IMR-90 (cell line): ENCODE measurements around the gene NCK1. TPM values are rescaled to one million over a fixed set of nuclear protein-coding genes. Genes with fewer than 3 reads are reported as not detected.

ENCODE experiments used
- ATAC-seq: fragments of 200-7000 bp; cut with Tn5 transposase; 2 replicates; pipeline ENCODE4 v1.9.1; 2020; ENCODE audit warnings: low read depth, mild to moderate bottlenecking, moderate library complexity
- BruUV-seq: library from RNA; stranded (reverse); fragments of 400-500 nt; replicated peaks from 2 replicates; lab custom pipeline; 2021; lab: Mats Ljungman, UMichigan
- CTCF ChIA-PET: fragments of 300-600 bp; formaldehyde crosslinking; extraction: SDS; loops from one replicate; lab custom pipeline; 2021; ENCODE audit warnings: antibody characterized with exemption; lab: Yijun Ruan, JAX
- POLR2A ChIA-PET: fragments of 300-600 bp; sonication (Branson Sonifier 250); formaldehyde crosslinking; loops from one replicate; lab custom pipeline; 2022; ENCODE audit warnings: antibody characterized with exemption; ENCODE audit not compliant: unreplicated experiment; lab: Charles Lee
- DNase-seq: peaks from one replicate; pipeline ENCODE4 v3.0.0; 2013
- H2AFZ ChIP-seq: replicated peaks from 2 replicates; pipeline ENCODE3; 2013; ENCODE audit warnings: low read length, mild to moderate bottlenecking; ENCODE audit not compliant: poor library complexity
- H2AK5ac ChIP-seq: 2 replicates; pipeline ENCODE4 v1.6.1; 2013; ENCODE audit warnings: low read depth, low read length, inconsistent platforms
- H2AK9ac ChIP-seq: replicated peaks from 2 replicates; pipeline ENCODE3; 2013; ENCODE audit warnings: mild to moderate bottlenecking, low read depth, low read length, moderate library complexity; ENCODE audit not compliant: poor library complexity
- H2BK120ac ChIP-seq: 2 replicates; pipeline ENCODE4 v1.6.1; 2013; ENCODE audit warnings: low read depth, low read length, inconsistent platforms
- H2BK15ac ChIP-seq: 3 replicates; pipeline ENCODE4 v1.6.1; 2013; ENCODE audit warnings: low read depth, low read length, inconsistent platforms
- H2BK20ac ChIP-seq: 2 replicates; pipeline ENCODE4 v1.6.1; 2013; ENCODE audit warnings: low read depth, mild to moderate bottlenecking, inconsistent platforms, low read length, moderate library complexity
- H2BK5ac ChIP-seq: 2 replicates; pipeline ENCODE4 v1.6.1; 2013; ENCODE audit warnings: mild to moderate bottlenecking, low read depth, low read length, inconsistent platforms; ENCODE audit not compliant: poor library complexity, severe bottlenecking
- H3K14ac ChIP-seq: replicated peaks from 2 replicates; pipeline ENCODE4 v1.6.1; 2013; ENCODE audit warnings: low read depth, low read length, inconsistent platforms
- H3K18ac ChIP-seq: 2 replicates; pipeline ENCODE4 v1.6.1; 2013; ENCODE audit warnings: low read depth, low read length, control low read depth
- H3K23ac ChIP-seq: 2 replicates; pipeline ENCODE4 v1.6.1; 2013; ENCODE audit warnings: low read depth, low read length, inconsistent platforms
- H3K27ac ChIP-seq: 2 replicates; pipeline ENCODE4 v1.5.1; 2013; ENCODE audit warnings: mild to moderate bottlenecking, control low read depth, low read length; ENCODE audit not compliant: insufficient read depth
- H3K27me3 ChIP-seq: 2 replicates; pipeline ENCODE4 v1.6.1; 2013; ENCODE audit warnings: low read length; ENCODE audit not compliant: control insufficient read depth, insufficient read depth
- H3K36me3 ChIP-seq: 2 replicates; pipeline ENCODE4 v1.6.1; 2013; ENCODE audit warnings: low read length, mixed read lengths; ENCODE audit not compliant: control insufficient read depth, insufficient read depth
- H3K4ac ChIP-seq: 2 replicates; pipeline ENCODE4 v1.6.1; 2013; ENCODE audit warnings: low read depth, low read length, inconsistent platforms
- H3K4me1 ChIP-seq: 2 replicates; pipeline ENCODE4 v1.6.1; 2013; ENCODE audit warnings: low read length, mixed read lengths; ENCODE audit not compliant: control insufficient read depth, insufficient read depth
- H3K4me2 ChIP-seq: 2 replicates; pipeline ENCODE4 v1.6.1; 2013; ENCODE audit warnings: low read depth, mild to moderate bottlenecking, control low read depth, low read length, moderate library complexity
- H3K4me3 ChIP-seq: 2 replicates; pipeline ENCODE4 v1.5.1; 2013; ENCODE audit warnings: low read depth, mild to moderate bottlenecking, control low read depth, low read length, moderate library complexity; ENCODE audit not compliant: insufficient read depth
- H3K56ac ChIP-seq: 2 replicates; pipeline ENCODE4 v1.6.1; 2013; ENCODE audit warnings: low read length, inconsistent platforms; ENCODE audit not compliant: insufficient read depth; ENCODE audit errors: extremely low read depth
- H3K79me1 ChIP-seq, 2 experiments: 2 replicates each; pipeline ENCODE4 v1.6.1; 2013; ENCODE audit warnings: low read length in 2 of 2, inconsistent platforms in 1 of 2, low read depth in 1 of 2
- H3K9ac ChIP-seq: 2 replicates; pipeline ENCODE4 v1.6.1; 2013; ENCODE audit warnings: low read depth, low read length, control low read depth
- H3K9me1 ChIP-seq: 2 replicates; pipeline ENCODE4 v1.6.1; 2013; ENCODE audit warnings: low read length, inconsistent platforms; ENCODE audit not compliant: insufficient read depth
- H3K9me3 ChIP-seq: 2 replicates; pipeline ENCODE4 v1.6.1; 2013; ENCODE audit warnings: low read length; ENCODE audit not compliant: control insufficient read depth, insufficient read depth
- H4K20me1 ChIP-seq: 2 replicates; pipeline ENCODE4 v1.6.1; 2013; ENCODE audit warnings: low read length, inconsistent platforms; ENCODE audit not compliant: insufficient read depth
- H4K5ac ChIP-seq: 2 replicates; pipeline ENCODE4 v1.6.1; 2013; ENCODE audit warnings: mild to moderate bottlenecking, low read depth, low read length, control low read depth
- H4K8ac ChIP-seq, 2 experiments: 2 replicates each; pipeline ENCODE4 v1.6.1; 2013; ENCODE audit warnings: low read depth in 2 of 2, low read length in 2 of 2, control low read depth in 1 of 2, inconsistent platforms in 1 of 2
- H4K91ac ChIP-seq: 2 replicates; pipeline ENCODE4 v1.6.1; 2013; ENCODE audit warnings: low read depth, low read length, inconsistent platforms; ENCODE audit not compliant: insufficient read depth
- CHD1 ChIP-seq: IDR thresholded peaks from 2 replicates; pipeline ENCODE4 v1.6.1; 2012; ENCODE audit warnings: low read depth, low read length, improper control_type of control experiment
- CTCF ChIP-seq: conservative IDR thresholded peaks from 2 replicates; pipeline ENCODE4 v1.5.1; 2012; ENCODE audit warnings: mild to moderate bottlenecking, low read depth, low read length, improper control_type of control experiment
- ELK1 ChIP-seq: fragments of 150-350 bp; IDR thresholded peaks from 2 replicates; pipeline ENCODE4 v1.6.1; 2016; ENCODE audit warnings: low read depth, mild to moderate bottlenecking, low read length, moderate library complexity, borderline replicate concordance
- FOS ChIP-seq: fragments of 150-350 bp; IDR thresholded peaks from 2 replicates; pipeline ENCODE4 v1.6.1; 2016; ENCODE audit warnings: low read depth, low read length
- MXI1 ChIP-seq: IDR thresholded peaks from 2 replicates; pipeline ENCODE4 v1.6.1; 2012; ENCODE audit warnings: low read depth, mild to moderate bottlenecking, low read length, moderate library complexity, borderline replicate concordance
- RFX5 ChIP-seq: IDR thresholded peaks from 2 replicates; pipeline ENCODE4 v1.8.0; 2012; ENCODE audit warnings: low read depth, mild to moderate bottlenecking, low read length, moderate library complexity
- WGBS, 2 experiments: methylation state at CpG; one replicate each; pipeline versions ENCODE4 v1.1.5 to v1.1.7; 2013; ENCODE audit warnings: missing lambda C conversion rate in 2 of 2; ENCODE audit not compliant: insufficient read length in 1 of 2; ENCODE audit errors: extremely low coverage in 2 of 2; 5-methylcytosine and 5-hydroxymethylcytosine counted together
- dilution Hi-C: fragments of 300-500 bp; cut with HindIII; formaldehyde crosslinking; loops from one replicate; pipeline ENCODE4 v1.14.3; 2018; ENCODE audit warnings: low sequenced_read_pairs; ENCODE audit not compliant: unreplicated experiment
- in situ Hi-C: fragments of 300-500 bp; cut with MboI; formaldehyde crosslinking; loops from 3 replicates; pipeline ENCODE4 v1.14.3; 2019; ENCODE audit warnings: low sequenced_read_pairs, inconsistent platforms, mixed read lengths
- intact Hi-C: fragments of 100-400 bp; cut with micrococcal nuclease; formaldehyde crosslinking; loops from 2 replicates; pipeline ENCODE4 v1.10.0; 2022
- polyA plus RNA-seq, 3 experiments: library from polyadenylated mRNA; depleted of rRNA; stranded (reverse); fragments of >200 nt; gene quantifications; 2 replicates each; pipeline ENCODE4 v1.2.3, GENCODE V29; 2012; ENCODE audit warnings: low replicate concordance in 1 of 3
- total RNA-seq: library from RNA; depleted of rRNA; stranded (reverse); fragments of >200 nt; gene quantifications from 2 replicates; pipeline ENCODE4 v1.2.3, GENCODE V29; 2012

The NCK1 gene
- total and polyA plus RNA-seq, 2 of the 4 experiments (the other 2 are of a cell fraction), result 23.7 to 24.3 TPM

- Histone ChIP-seq H3K4me3 (no peak overlapping the region), H2BK15ac (no peak overlapping the region), H2AK5ac (peak overlapping the region; percentile 77; the same call in 1 of the 2 replicates), H4K91ac (no peak overlapping the region), H3K36me3 (no peaks in the 10 kb centered on the region), H4K20me1 (no peaks in the 10 kb centered on the region), H2BK20ac (0 out of 2 replicates have a peak overlapping the region, but pooled peaks have one; percentile 5), H2AFZ (peak overlapping the region; percentile 72), H3K27ac (no peak overlapping the region), H4K5ac (no peak overlapping the region), H2BK120ac (peak overlapping the region; percentile 64), H3K27me3 (no peaks in the 10 kb centered on the region), H3K9ac (no peak overlapping the region), H3K23ac (no peak overlapping the region; the same call in 1 of the 2 replicates), H3K18ac (0 out of 2 replicates have a peak overlapping the region, but pooled peaks have one; percentile 16), H3K9me3 (no peaks in the 10 kb centered on the region), H3K56ac (no peak overlapping the region; the same call in 1 of the 2 replicates), H2BK5ac (peak overlapping the region; percentile 46), H2AK9ac (peak overlapping the region; percentile 93), H3K4me1 (peaks cover 8% of the 10 kb centered on the region), H3K4ac (no peak overlapping the region), H3K9me1 (no peaks in the 10 kb centered on the region), H4K8ac (peak overlapping the region in 1 of 2 experiments; percentile 57; a peak in 2 of 4 replicates), H3K4me2 (peak overlapping the region; percentile 5), H3K79me1 (no peaks in the 10 kb centered on the region), H3K14ac (no peak overlapping the region)
- WGBS, 2 experiments, result 43% methylated on average over 2 of the region's 3 CpGs; no CpG with 5 or more reads in 1 of the 2 experiments
- dilution Hi-C loops, result no loop called here
- no peak for TF ChIP-seq CTCF
- no peak for TF ChIP-seq RFX5
- TF ChIP-seq ELK1, result no peak
- no peak for TF ChIP-seq CHD1
- no peak for TF ChIP-seq MXI1
- TF ChIP-seq FOS, result no peak
- intact Hi-C loops, result no loop called here
- ATAC-seq, result peak; percentile 83
- no TSS peak for BruUV-seq
- ChIA-PET POLR2A (interaction anchor here (0.5 kb wide), 1 partner anchor 120 kb away, joined by 11 read pairs; no protein-coding TSS in a partner anchor), CTCF (no interaction called here)
- in situ Hi-C loops, result no loop called here
- DNase-seq, result peak; percentile 74
Measured at GRCh38 chr3:136984837-136985236, 122.8 kb downstream of the NCK1 start.
